ENCODE data around the gene MAP3K9. TPM values are rescaled to one million over a fixed set of nuclear protein-coding genes. Genes with fewer than 3 reads are reported as not detected.

The MAP3K9 gene
- total and polyA plus RNA-seq, 2 donors, result 0.25 to 2.7 TPM

- Histone ChIP-seq H3K4me1 (ENCODE audit: insufficient read depth) (no peaks in the 10 kb centered on the region), H3K4me3 (ENCODE audit: low read depth, low read length) (no peak overlapping the region), H3K36me3 (ENCODE audit: insufficient read depth) (no peaks in the 10 kb centered on the region), H3K27ac (ENCODE audit: low read depth) (no peak overlapping the region)
- DNase-seq (ENCODE audit: extremely low spot score), result no peak
- 81% methylated on average over 3 of the region's 3 CpGs for WGBS
These were observed 60.9 kb downstream of the MAP3K9 start for GRCh38 chr14:70748422-70748821.

- Histone ChIP-seq H3K4me3 (ENCODE audit: low read depth, low read length) (no peak overlapping the region), H3K4me1 (ENCODE audit: insufficient read depth) (no peaks in the 10 kb centered on the region), H3K36me3 (ENCODE audit: insufficient read depth) (no peaks in the 10 kb centered on the region), H3K27ac (ENCODE audit: low read depth) (no peak overlapping the region)
- DNase-seq (ENCODE audit: extremely low spot score), result no peak
- WGBS, result 86% methylated on average over 2 of the region's 2 CpGs
These were observed 64.7 kb downstream of the MAP3K9 start for GRCh38 chr14:70744641-70745040.

GRCh38 chr14:70742316-70742715 is 67.0 kb downstream of the MAP3K9 start:
- 87% methylated on average over 14 of the region's 14 CpGs for WGBS
- no peaks in the 10 kb centered on the region for H3K36me3 ChIP-seq (ENCODE audit: insufficient read depth)
- H3K4me1 ChIP-seq (ENCODE audit: insufficient read depth), result no peaks in the 10 kb centered on the region
- no peak for DNase-seq (ENCODE audit: extremely low spot score)
- H3K27ac ChIP-seq (ENCODE audit: low read depth), result no peak overlapping the region
- H3K4me3 ChIP-seq (ENCODE audit: low read depth, low read length), result no peak overlapping the region

GRCh38 chr14:70741482-70741881 is 67.8 kb downstream of the MAP3K9 start:
- H3K4me3 ChIP-seq (ENCODE audit: low read depth, low read length), result no peak overlapping the region
- no peaks in the 10 kb centered on the region for H3K36me3 ChIP-seq (ENCODE audit: insufficient read depth)
- 55% methylated on average over 6 of the region's 6 CpGs for WGBS
- no peak overlapping the region for H3K27ac ChIP-seq (ENCODE audit: low read depth)
- no peak for DNase-seq (ENCODE audit: extremely low spot score)
- H3K4me1 ChIP-seq (ENCODE audit: insufficient read depth), result no peaks in the 10 kb centered on the region

GRCh38 chr14:70735043-70735442 is 74.3 kb downstream of the MAP3K9 start:
- 18% methylated on average over 4 of the region's 4 CpGs for WGBS
- DNase-seq (ENCODE audit: extremely low spot score), result no peak
- H3K27ac ChIP-seq (ENCODE audit: low read depth), result no peak overlapping the region
- H3K4me3 ChIP-seq (ENCODE audit: low read depth, low read length), result no peak overlapping the region
- no peaks in the 10 kb centered on the region for H3K4me1 ChIP-seq (ENCODE audit: insufficient read depth)
- H3K36me3 ChIP-seq (ENCODE audit: insufficient read depth), result peaks cover 1% of the 10 kb centered on the region

GRCh38 chr14:70731447-70732239 is 77.7 kb downstream of the MAP3K9 start:
- H3K4me1 ChIP-seq (ENCODE audit: insufficient read depth), result no peaks in the 10 kb centered on the region
- 58% methylated on average over 7 of the region's 7 CpGs for WGBS
- H3K4me3 ChIP-seq (ENCODE audit: low read depth, low read length), result no peak overlapping the region
- H3K36me3 ChIP-seq (ENCODE audit: insufficient read depth), result peaks cover 1% of the 10 kb centered on the region
- H3K27ac ChIP-seq (ENCODE audit: low read depth), result no peak overlapping the region
- no peak for DNase-seq (ENCODE audit: extremely low spot score)

- 96% methylated on average over 17 of the region's 17 CpGs for WGBS
- Histone ChIP-seq H3K4me3 (ENCODE audit: low read depth, low read length) (no peak overlapping the region), H3K36me3 (ENCODE audit: insufficient read depth) (peaks cover 1% of the 10 kb centered on the region), H3K27ac (ENCODE audit: low read depth) (no peak overlapping the region), H3K4me1 (ENCODE audit: insufficient read depth) (no peaks in the 10 kb centered on the region)
- DNase-seq (ENCODE audit: extremely low spot score), result no peak
These were observed 78.9 kb downstream of the MAP3K9 start for GRCh38 chr14:70730393-70730792.

- Histone ChIP-seq H3K27ac (ENCODE audit: low read depth) (no peak overlapping the region), H3K36me3 (ENCODE audit: insufficient read depth) (no peaks in the 10 kb centered on the region), H3K4me1 (ENCODE audit: insufficient read depth) (no peaks in the 10 kb centered on the region), H3K4me3 (ENCODE audit: low read depth, low read length) (no peak overlapping the region)
- 63% methylated on average over 6 of the region's 6 CpGs for WGBS
- no peak for DNase-seq (ENCODE audit: extremely low spot score)
These were observed 82.5 kb downstream of the MAP3K9 start for GRCh38 chr14:70726651-70727375.

- DNase-seq (ENCODE audit: extremely low spot score), result no peak
- H3K4me1 ChIP-seq (ENCODE audit: insufficient read depth), result no peaks in the 10 kb centered on the region
- 84% methylated on average over 6 of the region's 6 CpGs for WGBS
- no peak overlapping the region for H3K4me3 ChIP-seq (ENCODE audit: low read depth, low read length)
- no peak overlapping the region for H3K27ac ChIP-seq (ENCODE audit: low read depth)
- no peaks in the 10 kb centered on the region for H3K36me3 ChIP-seq (ENCODE audit: insufficient read depth)
These were observed 84.4 kb downstream of the MAP3K9 start for GRCh38 chr14:70724944-70725343.

- Histone ChIP-seq H3K4me1 (ENCODE audit: insufficient read depth) (no peaks in the 10 kb centered on the region), H3K36me3 (ENCODE audit: insufficient read depth) (no peaks in the 10 kb centered on the region), H3K27ac (ENCODE audit: low read depth) (no peak overlapping the region), H3K4me3 (ENCODE audit: low read depth, low read length) (no peak overlapping the region)
- WGBS, result 67% methylated on average over 3 of the region's 3 CpGs
- DNase-seq (ENCODE audit: extremely low spot score), result no peak
These were observed 85.2 kb downstream of the MAP3K9 start for GRCh38 chr14:70724110-70724509.

- H3K27ac ChIP-seq (ENCODE audit: low read depth), result no peak overlapping the region
- no peak for DNase-seq (ENCODE audit: extremely low spot score)
- H3K4me3 ChIP-seq (ENCODE audit: low read depth, low read length), result no peak overlapping the region
- H3K36me3 ChIP-seq (ENCODE audit: insufficient read depth), result no peaks in the 10 kb centered on the region
- 83% methylated on average over 5 of the region's 5 CpGs for WGBS
- no peaks in the 10 kb centered on the region for H3K4me1 ChIP-seq (ENCODE audit: insufficient read depth)
These were observed 86.0 kb downstream of the MAP3K9 start for GRCh38 chr14:70723276-70723675.

GRCh38 chr14:70722418-70722817 is 86.9 kb downstream of the MAP3K9 start:
- H3K4me1 ChIP-seq (ENCODE audit: insufficient read depth), result no peaks in the 10 kb centered on the region
- no peak overlapping the region for H3K27ac ChIP-seq (ENCODE audit: low read depth)
- no peak for DNase-seq (ENCODE audit: extremely low spot score)
- H3K4me3 ChIP-seq (ENCODE audit: low read depth, low read length), result no peak overlapping the region
- WGBS, result 71% methylated on average over 3 of the region's 3 CpGs
- H3K36me3 ChIP-seq (ENCODE audit: insufficient read depth), result no peaks in the 10 kb centered on the region

- Histone ChIP-seq H3K27ac (ENCODE audit: low read depth) (no peak overlapping the region), H3K4me1 (ENCODE audit: insufficient read depth) (no peaks in the 10 kb centered on the region), H3K4me3 (ENCODE audit: low read depth, low read length) (no peak overlapping the region), H3K36me3 (ENCODE audit: insufficient read depth) (no peaks in the 10 kb centered on the region)
- 66% methylated on average over 2 of the region's 2 CpGs for WGBS
- DNase-seq (ENCODE audit: extremely low spot score), result no peak
These were observed 87.8 kb downstream of the MAP3K9 start for GRCh38 chr14:70721542-70721941.

- Histone ChIP-seq H3K4me1 (ENCODE audit: insufficient read depth) (no peaks in the 10 kb centered on the region), H3K4me3 (ENCODE audit: low read depth, low read length) (no peak overlapping the region), H3K27ac (ENCODE audit: low read depth) (no peak overlapping the region), H3K36me3 (ENCODE audit: insufficient read depth) (no peaks in the 10 kb centered on the region)
- 64% methylated on average over 8 of the region's 8 CpGs for WGBS
- no peak for DNase-seq (ENCODE audit: extremely low spot score)
These were observed 90.8 kb downstream of the MAP3K9 start for GRCh38 chr14:70718383-70719118.

Data from urinary bladder (tissue), 4 donors.